Activated B cell treated with CpG ODN at 0.5 μM for 24 hours (primary cell): Measurements from ENCODE around the gene RHBDF1. TPM values are rescaled to one million over a fixed set of nuclear protein-coding genes. Genes with fewer than 3 reads are reported as not detected.

ENCODE experiments used
- ATAC-seq: fragments of 200-7000 bp; cut with Tn5 transposase; one replicate; pipeline ENCODE4 v1.10.0; 2021; ENCODE audit warnings: low read depth, mild to moderate bottlenecking, moderate library complexity
- CTCF ChIA-PET: fragments of 350-600 bp; sonication (Branson Sonifier 250); formaldehyde crosslinking; loops from one replicate; lab custom pipeline; 2021; ENCODE audit warnings: antibody characterized with exemption; lab: Charles Lee
- POLR2A ChIA-PET: fragments of 350-600 bp; sonication (Branson Sonifier 250); formaldehyde crosslinking; loops from one replicate; lab custom pipeline; 2021; ENCODE audit warnings: antibody characterized with exemption; lab: Charles Lee
- DNase-seq: peaks from one replicate; pipeline ENCODE4 v3.0.0; 2022
- H3K27ac Mint-ChIP-seq: one replicate; pipeline ENCODE4 v1.8.0; 2020; ENCODE audit warnings: mixed read lengths
- H3K27me3 Mint-ChIP-seq: one replicate; pipeline ENCODE4 v1.8.0; 2021; ENCODE audit warnings: mixed read lengths
- H3K36me3 Mint-ChIP-seq: one replicate; pipeline ENCODE4 v1.8.0; 2021; ENCODE audit warnings: low read depth, mixed read lengths
- H3K4me1 Mint-ChIP-seq: one replicate; pipeline ENCODE4 v1.8.0; 2021; ENCODE audit warnings: mixed read lengths
- H3K4me3 Mint-ChIP-seq: one replicate; pipeline ENCODE4 v1.8.0; 2020; ENCODE audit warnings: mild to moderate bottlenecking, mixed read lengths
- H3K9me3 Mint-ChIP-seq: one replicate; pipeline ENCODE4 v1.8.0; 2020; ENCODE audit warnings: mixed read lengths
- CTCF ChIP-seq: fragments of 200-600 bp; IDR thresholded peaks from one replicate; pipeline ENCODE4 v1.8.0; 2022; ENCODE audit warnings: antibody characterized with exemption, mild to moderate bottlenecking
- intact Hi-C: fragments of 100-400 bp; cut with micrococcal nuclease; formaldehyde crosslinking; loops from one replicate; pipeline ENCODE4 v1.15.1; 2024
- total RNA-seq: library from RNA; stranded (reverse); gene quantifications from 2 replicates; pipeline ENCODE4 v1.2.3, GENCODE V29; 2022

RHBDF1 gene
- total RNA-seq, 1 donor from 2014 or later: 0.67 TPM

- H3K9me3 Mint-ChIP-seq: no peaks in the 10 kb centered on the region
- POLR2A ChIA-PET: interaction anchor here (0.7 to 1.1 kb wide), 6 partner anchors 33 to 561 kb away, joined by 3 to 8 read pairs (median 6); partner anchors contain the start of gene FAM234A
- DNase-seq (no peak), ATAC-seq (peak; percentile 81)
- CTCF ChIA-PET: interaction anchor here (0.6 to 4.0 kb wide), 17 partner anchors 10 to 264 kb away, joined by 3 to 22 read pairs (median 4); partner anchors contain the start of genes AXIN1, MRPL28 and RHBDF1
- peaks cover 43% of the 10 kb centered on the region for H3K36me3 Mint-ChIP-seq
- H3K27me3 Mint-ChIP-seq: no peaks in the 10 kb centered on the region
- TF ChIP-seq CTCF: no peak
- H3K4me1 Mint-ChIP-seq: no peaks in the 10 kb centered on the region
- H3K4me3 Mint-ChIP-seq: no peak overlapping the region
- H3K27ac Mint-ChIP-seq: no peak overlapping the region
- intact Hi-C loops: loop anchor here (1.0 to 2.0 kb wide), 3 partner anchors 42 to 256 kb away; no protein-coding TSS in a partner anchor
Measured at GRCh38 chr16:106623-107324, 34.3 kb upstream of the RHBDF1 start.

DNA sequence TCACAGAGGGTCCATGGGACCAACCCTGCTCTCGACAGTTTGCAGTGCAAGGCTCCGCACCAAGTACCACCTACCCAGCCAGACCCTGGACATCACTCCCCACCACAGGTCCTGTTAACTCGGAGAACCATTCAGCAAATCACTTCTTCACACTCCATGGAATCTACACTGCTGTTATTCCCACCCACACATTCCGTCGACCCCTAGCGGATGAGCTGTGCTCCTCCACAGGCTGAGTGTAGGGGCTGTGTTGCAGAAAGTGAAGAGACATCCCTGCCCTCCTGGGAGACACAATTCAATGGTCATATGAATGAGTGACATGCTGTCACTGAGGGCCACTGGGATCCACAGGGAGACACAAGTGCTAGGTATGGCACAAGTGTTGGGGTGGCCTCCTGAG, 33.1 kb upstream of the RHBDF1 start:
- no peak for ATAC-seq
- Mint-ChIP-seq H3K4me1 (no peaks in the 10 kb centered on the region), H3K27me3 (no peaks in the 10 kb centered on the region), H3K4me3 (no peak overlapping the region), H3K36me3 (peaks cover 44% of the 10 kb centered on the region), H3K9me3 (no peaks in the 10 kb centered on the region), H3K27ac (no peak overlapping the region)
- POLR2A ChIA-PET: no interaction called here
- intact Hi-C loops: no loop called here
- DNase-seq: no peak
- CTCF ChIA-PET: interaction anchor here (0.7 to 4.0 kb wide), 4 partner anchors 9 to 40 kb away, joined by 3 to 22 read pairs (median 12); no protein-coding TSS in a partner anchor
- no peak for TF ChIP-seq CTCF

DNA sequence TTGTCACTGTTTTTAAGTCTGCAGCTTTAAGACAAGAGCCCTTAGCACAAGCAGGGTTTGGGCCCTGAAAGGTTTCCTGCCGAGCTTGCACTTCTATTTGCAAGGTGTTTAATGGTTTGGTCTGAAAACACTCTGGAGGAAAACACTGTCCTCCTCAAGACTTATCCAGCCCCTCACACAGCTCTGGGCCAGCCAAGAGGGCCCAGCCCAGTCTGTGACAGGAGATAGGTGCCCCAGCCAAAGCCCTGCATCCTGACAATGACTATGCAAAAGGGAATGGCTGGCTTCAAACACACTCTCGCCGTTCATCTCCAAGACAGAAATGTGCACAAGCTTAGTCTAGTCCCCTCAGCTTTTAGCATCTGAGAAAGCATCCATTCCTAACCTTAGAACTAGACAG, 32.5 kb upstream of the RHBDF1 start:
- H3K9me3 Mint-ChIP-seq: no peaks in the 10 kb centered on the region
- no peak for ATAC-seq
- H3K27ac Mint-ChIP-seq: no peak overlapping the region
- intact Hi-C loops: no loop called here
- no peak overlapping the region for H3K4me3 Mint-ChIP-seq
- POLR2A ChIA-PET: no interaction called here
- no peak for DNase-seq
- H3K27me3 Mint-ChIP-seq: no peaks in the 10 kb centered on the region
- CTCF ChIA-PET: interaction anchor here (0.6 to 4.0 kb wide), 7 partner anchors 8 to 258 kb away, joined by 3 to 22 read pairs (median 3); partner anchors contain the start of gene HBQ1
- no peaks in the 10 kb centered on the region for H3K4me1 Mint-ChIP-seq
- peaks cover 46% of the 10 kb centered on the region for H3K36me3 Mint-ChIP-seq
- TF ChIP-seq CTCF: no peak

- H3K9me3 Mint-ChIP-seq: no peaks in the 10 kb centered on the region
- intact Hi-C loops: no loop called here
- H3K4me3 Mint-ChIP-seq: no peak overlapping the region
- no peak overlapping the region for H3K27ac Mint-ChIP-seq
- no peaks in the 10 kb centered on the region for H3K27me3 Mint-ChIP-seq
- TF ChIP-seq CTCF: no peak
- CTCF ChIA-PET: interaction anchor here (0.6 to 4.0 kb wide), 6 partner anchors 13 to 258 kb away, joined by 3 to 21 read pairs (median 3); partner anchors contain the start of gene HBQ1
- H3K4me1 Mint-ChIP-seq: no peaks in the 10 kb centered on the region
- DNase-seq (no peak), ATAC-seq (no peak)
- H3K36me3 Mint-ChIP-seq: peaks cover 42% of the 10 kb centered on the region
- POLR2A ChIA-PET: no interaction called here
Measured at GRCh38 chr16:104355-104754, 31.9 kb upstream of the RHBDF1 start.

- intact Hi-C loops: no loop called here
- H3K9me3 Mint-ChIP-seq: no peaks in the 10 kb centered on the region
- POLR2A ChIA-PET: no interaction called here
- CTCF ChIA-PET: no interaction called here
- ATAC-seq: no peak
- no peaks in the 10 kb centered on the region for H3K27me3 Mint-ChIP-seq
- DNase-seq: no peak
- H3K4me3 Mint-ChIP-seq: no peak overlapping the region
- peaks cover 40% of the 10 kb centered on the region for H3K36me3 Mint-ChIP-seq
- no peaks in the 10 kb centered on the region for H3K4me1 Mint-ChIP-seq
- H3K27ac Mint-ChIP-seq: no peak overlapping the region
- no peak for TF ChIP-seq CTCF
Measured at GRCh38 chr16:102060-102855, 29.8 kb upstream of the RHBDF1 start.
